ENCODE data around the gene ASPA. TPM values are rescaled to one million over a fixed set of nuclear protein-coding genes. Genes with fewer than 3 reads are reported as not detected.

ASPA gene
- total and polyA plus RNA-seq, 2 donors (not counting 3 experiments of a cell fraction or from before 2014, with no cell fraction given): 0.01 TPM; not detected in 1

- FAIRE-seq (no peak), DNase-seq (ENCODE audit: low read depth, low spot score) (no peak)
- H3K9me3 ChIP-seq (replicated peaks; ENCODE audit: control insufficient read depth, insufficient read depth, low read length): no peaks in the 10 kb centered on the region
- no peak overlapping the region for H3K4me2 ChIP-seq (ENCODE audit: insufficient read depth, low read length)
- no peaks in the 10 kb centered on the region for H3K4me1 ChIP-seq (ENCODE audit: control insufficient read depth, extremely low read depth, insufficient read depth, low read length)
- no TSS peak for BruUV-seq (replicated peaks)
- no peaks in the 10 kb centered on the region for H3K9me1 ChIP-seq (replicated peaks; ENCODE audit: control insufficient read depth, extremely low read depth, insufficient read depth, low read length)
- ChIA-PET POLR2A (no interaction called here), CTCF (no interaction called here)
- H3K27ac ChIP-seq (ENCODE audit: insufficient read depth, low read depth, low read length): no peak overlapping the region
- no peaks in the 10 kb centered on the region for H3K36me3 ChIP-seq (ENCODE audit: control insufficient read depth in 2 of 2, extremely low read depth in 1 of 2, insufficient read depth in 2 of 2, low read length in 2 of 2)
- dilution Hi-C loops (cut with MboI; ENCODE audit: extremely low pct_ligation_motif_present, low sequenced_read_pairs): no loop called here
- no peak overlapping the region for H3K4me3 ChIP-seq (replicated peaks in 1 of 3; ENCODE audit: insufficient read depth in 1 of 3, low read depth in 1 of 3, low read length in 3 of 3)
- H2AFZ ChIP-seq (ENCODE audit: low read depth, low read length): no peak overlapping the region
- no peaks in the 10 kb centered on the region for H3K27me3 ChIP-seq (ENCODE audit: control insufficient read depth in 2 of 2, insufficient read depth in 2 of 2, low read length in 2 of 2)
- no peaks in the 10 kb centered on the region for H3K79me2 ChIP-seq (ENCODE audit: control insufficient read depth, insufficient read depth, low read length)
- intact Hi-C loops (cut with micrococcal nuclease): no loop called here
- H4K20me1 ChIP-seq (replicated peaks; ENCODE audit: control insufficient read depth, extremely low read depth, insufficient read depth, low read length): no peaks in the 10 kb centered on the region
- TF ChIP-seq POLR2AphosphoS5 (IDR thresholded peaks at IDR 0.05; ENCODE audit: insufficient read depth, low read depth, low read length): no peak
- TF ChIP-seq MYC (IDR thresholded peaks at IDR 0.05; ENCODE audit: low read depth, low read length): no peak
- no peak for TF ChIP-seq CTCF (IDR thresholded peaks at IDR 0.05; ENCODE audit: extremely low read depth in 1 of 2, insufficient read depth in 1 of 2, low read depth in 1 of 2, low read length in 2 of 2)
- no peak overlapping the region for H3K9ac ChIP-seq (replicated peaks; ENCODE audit: extremely low read depth, insufficient read depth, low read length)
Observed at GRCh38 chr17:3527896-3528295, 52.1 kb downstream of the ASPA start.

GRCh38 chr17:3528403-3528851 is 52.6 kb downstream of the ASPA start:
- H3K9ac ChIP-seq (replicated peaks; ENCODE audit: extremely low read depth, insufficient read depth, low read length): no peak overlapping the region
- H2AFZ ChIP-seq (ENCODE audit: low read depth, low read length): no peak overlapping the region
- DNase-seq (ENCODE audit: low read depth, low spot score) (no peak), FAIRE-seq (no peak)
- no peaks in the 10 kb centered on the region for H3K79me2 ChIP-seq (ENCODE audit: control insufficient read depth, insufficient read depth, low read length)
- H3K27me3 ChIP-seq (ENCODE audit: control insufficient read depth in 2 of 2, insufficient read depth in 2 of 2, low read length in 2 of 2): no peaks in the 10 kb centered on the region
- no peaks in the 10 kb centered on the region for H3K4me1 ChIP-seq (ENCODE audit: control insufficient read depth, extremely low read depth, insufficient read depth, low read length)
- BruUV-seq (replicated peaks): no TSS peak
- H3K36me3 ChIP-seq (ENCODE audit: control insufficient read depth in 2 of 2, extremely low read depth in 1 of 2, insufficient read depth in 2 of 2, low read length in 2 of 2): no peaks in the 10 kb centered on the region
- H3K9me1 ChIP-seq (replicated peaks; ENCODE audit: control insufficient read depth, extremely low read depth, insufficient read depth, low read length): no peaks in the 10 kb centered on the region
- POLR2A ChIA-PET: no interaction called here
- H3K4me3 ChIP-seq (replicated peaks in 1 of 3; ENCODE audit: insufficient read depth in 1 of 3, low read depth in 1 of 3, low read length in 3 of 3): no peak overlapping the region
- H3K27ac ChIP-seq (ENCODE audit: insufficient read depth, low read depth, low read length): no peak overlapping the region
- intact Hi-C loops (cut with micrococcal nuclease) (no loop called here), dilution Hi-C loops (cut with MboI; ENCODE audit: extremely low pct_ligation_motif_present, low sequenced_read_pairs) (no loop called here)
- no peak overlapping the region for H3K4me2 ChIP-seq (ENCODE audit: insufficient read depth, low read length)
- no peaks in the 10 kb centered on the region for H3K9me3 ChIP-seq (replicated peaks; ENCODE audit: control insufficient read depth, insufficient read depth, low read length)
- CTCF ChIA-PET: no interaction called here
- no peaks in the 10 kb centered on the region for H4K20me1 ChIP-seq (replicated peaks; ENCODE audit: control insufficient read depth, extremely low read depth, insufficient read depth, low read length)
- no peak for TF ChIP-seq CTCF (IDR thresholded peaks at IDR 0.05; ENCODE audit: extremely low read depth in 1 of 2, insufficient read depth in 1 of 2, low read depth in 1 of 2, low read length in 2 of 2)
- no peak for TF ChIP-seq POLR2A (IDR thresholded peaks at IDR 0.05; ENCODE audit: low read depth, low read length)
- TF ChIP-seq EZH2 (IDR thresholded peaks at IDR 0.05; ENCODE audit: borderline replicate concordance, low read depth, low read length, severe bottlenecking): no peak
- no peak for TF ChIP-seq MAX (IDR thresholded peaks at IDR 0.05; ENCODE audit: insufficient read depth, insufficient read length)
- no peak for TF ChIP-seq GATA2 (IDR thresholded peaks at IDR 0.05; ENCODE audit: insufficient read depth, insufficient read length, low read depth, low read length)
- TF ChIP-seq POLR2AphosphoS5 (IDR thresholded peaks at IDR 0.05; ENCODE audit: insufficient read depth, low read depth, low read length): no peak
- TF ChIP-seq MYC (IDR thresholded peaks at IDR 0.05; ENCODE audit: low read depth, low read length): no peak
- TF ChIP-seq JUN (IDR thresholded peaks at IDR 0.05; ENCODE audit: borderline replicate concordance, insufficient read depth, insufficient read length, low read depth): no peak

All from endothelial cell of umbilical vein (primary cell).